ENCODE data around the gene IGF2BP2.

DNA sequence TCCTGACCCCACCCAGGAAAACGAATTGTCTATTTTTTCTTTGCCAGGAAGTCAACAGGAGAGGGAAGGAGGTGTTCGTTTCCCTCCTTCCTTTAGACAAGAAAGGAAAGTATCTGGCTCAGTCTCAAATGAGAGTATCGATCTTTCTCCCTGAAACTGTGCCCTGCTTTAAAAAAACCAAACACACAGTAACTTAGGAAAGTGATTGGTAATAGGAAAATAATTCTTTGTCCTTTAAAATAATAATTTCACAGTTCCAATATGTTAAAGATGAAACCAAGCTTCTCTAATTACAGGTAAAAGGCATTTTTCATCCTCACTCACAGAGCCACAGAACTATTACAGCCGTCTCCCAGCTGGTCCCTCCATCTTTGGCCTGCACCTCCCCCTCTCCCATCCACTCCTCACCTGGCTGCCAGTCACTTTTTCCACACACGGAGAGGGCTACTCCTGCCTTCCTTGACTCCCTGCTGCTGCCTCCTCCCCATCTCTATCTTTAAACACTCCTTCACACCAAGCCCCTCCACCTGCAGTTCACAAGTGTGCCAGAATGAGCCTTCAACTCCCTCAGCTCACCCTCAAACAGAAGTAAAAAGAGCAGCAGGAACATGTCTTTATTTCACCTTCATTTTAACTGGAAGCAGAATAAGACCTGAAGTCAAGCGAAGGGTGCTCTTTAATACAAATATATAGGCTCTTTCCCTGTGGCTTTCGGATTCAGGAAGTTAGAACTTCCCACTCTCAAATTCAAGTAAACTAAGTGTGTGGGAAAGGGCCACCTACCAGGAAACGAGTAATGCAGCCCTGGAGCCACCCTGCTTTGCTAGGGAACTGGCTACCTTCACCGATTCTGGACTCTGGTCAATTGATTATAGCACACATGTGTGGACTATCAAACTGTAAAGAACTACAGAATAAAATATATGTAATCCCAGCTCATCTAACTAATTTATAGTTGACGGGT, 122.3 kb downstream of the IGF2BP2 start:
- TF ChIP-seq, protein P1, sequence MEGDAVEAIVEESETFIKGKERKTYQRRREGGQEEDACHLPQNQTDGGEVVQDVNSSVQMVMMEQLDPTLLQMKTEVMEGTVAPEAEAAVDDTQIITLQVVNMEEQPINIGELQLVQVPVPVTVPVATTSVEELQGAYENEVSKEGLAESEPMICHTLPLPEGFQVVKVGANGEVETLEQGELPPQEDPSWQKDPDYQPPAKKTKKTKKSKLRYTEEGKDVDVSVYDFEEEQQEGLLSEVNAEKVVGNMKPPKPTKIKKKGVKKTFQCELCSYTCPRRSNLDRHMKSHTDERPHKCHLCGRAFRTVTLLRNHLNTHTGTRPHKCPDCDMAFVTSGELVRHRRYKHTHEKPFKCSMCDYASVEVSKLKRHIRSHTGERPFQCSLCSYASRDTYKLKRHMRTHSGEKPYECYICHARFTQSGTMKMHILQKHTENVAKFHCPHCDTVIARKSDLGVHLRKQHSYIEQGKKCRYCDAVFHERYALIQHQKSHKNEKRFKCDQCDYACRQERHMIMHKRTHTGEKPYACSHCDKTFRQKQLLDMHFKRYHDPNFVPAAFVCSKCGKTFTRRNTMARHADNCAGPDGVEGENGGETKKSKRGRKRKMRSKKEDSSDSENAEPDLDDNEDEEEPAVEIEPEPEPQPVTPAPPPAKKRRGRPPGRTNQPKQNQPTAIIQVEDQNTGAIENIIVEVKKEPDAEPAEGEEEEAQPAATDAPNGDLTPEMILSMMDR (IDR thresholded peaks at IDR 0.05): no peak
- TF ChIP-seq EZH2 (IDR thresholded peaks at IDR 0.05) (no peak), EZH2phosphoT487 (IDR thresholded peaks at IDR 0.05) (no peak)
